Right ventricle myocardium superior (tissue), 1 donor: ENCODE measurements around the gene SAFB. TPM values are rescaled to one million over a fixed set of nuclear protein-coding genes. Genes with fewer than 3 reads are reported as not detected.
"Not testable (repeated sequence)": the region's sequence is repeated elsewhere in the genome, so short reads cannot be mapped to it uniquely, and the experiment has no call there.

ENCODE experiments used
- ATAC-seq: fragments of 200-7000 bp; cut with Tn5 transposase; one replicate; pipeline ENCODE4 v1.9.1; 2020; ENCODE audit warnings: mild to moderate bottlenecking; ENCODE audit not compliant: poor library complexity
- DNase-seq: peaks from one replicate; pipeline ENCODE4 v3.0.0-alpha.2; 2020
- intact Hi-C: fragments of 100-400 bp; cut with DNase I; formaldehyde crosslinking; loops from one replicate; pipeline ENCODE4 v1.11.2; 2022
- total RNA-seq: library from RNA; stranded (reverse); fragmentation: NEBNext Ultra II Directional; extraction: Animal tissue kit (Norgen Biotek cat#: 25700); gene quantifications from one replicate; pipeline ENCODE4 v1.2.1, GENCODE V29; 2021
- donor health status: DM: no; HTN: yes; CAD: no; lungs with severe emphysema.

Gene SAFB
- total RNA-seq, 1 donor from 2014 or later, result 61.9 TPM

GRCh38 chr19:5690955-5691821 is 68.3 kb downstream of the SAFB start:
- ATAC-seq (peak; percentile 27), DNase-seq (peak; percentile 86)
- intact Hi-C loops, result no loop called here

GRCh38 chr19:5691822-5692722 is 69.2 kb downstream of the SAFB start:
- intact Hi-C loops, result no loop called here
- DNase-seq, result no peak

GRCh38 chr19:5692723-5693194 is 69.9 kb downstream of the SAFB start:
- intact Hi-C loops, result no loop called here
- ATAC-seq, result no peak
- DNase-seq, result no peak

More at GRCh38 chr19:5691822-5692722, 69.2 kb downstream of the SAFB start:
- no peak for ATAC-seq

GRCh38 chr19:5693195-5694166 is 70.6 kb downstream of the SAFB start:
- DNase-seq (no peak), ATAC-seq (no peak)
- intact Hi-C loops, result no loop called here

GRCh38 chr19:5694167-5694955 is 71.5 kb downstream of the SAFB start:
- intact Hi-C loops, result no loop called here
- ATAC-seq (no peak), DNase-seq (no peak)

- intact Hi-C loops, result no loop called here
- ATAC-seq (no peak), DNase-seq (no peak)
Observed at GRCh38 chr19:5694956-5695648, 72.2 kb downstream of the SAFB start.

GRCh38 chr19:5695649-5696195 is 72.8 kb downstream of the SAFB start:
- DNase-seq, result no peak
- intact Hi-C loops, result no loop called here
- no peak for ATAC-seq

- intact Hi-C loops, result no loop called here
- DNase-seq (no peak), ATAC-seq (no peak)
Observed at GRCh38 chr19:5696196-5697021, 73.5 kb downstream of the SAFB start.

- DNase-seq (no peak), ATAC-seq (no peak)
- intact Hi-C loops, result no loop called here
Observed at GRCh38 chr19:5697022-5697889, 74.4 kb downstream of the SAFB start.

GRCh38 chr19:5697890-5698634 is 75.2 kb downstream of the SAFB start:
- ATAC-seq, result no peak
- intact Hi-C loops, result no loop called here
- no peak for DNase-seq

GRCh38 chr19:5698635-5699422 is 75.9 kb downstream of the SAFB start:
- DNase-seq, result no peak
- intact Hi-C loops, result no loop called here
- no peak for ATAC-seq

GRCh38 chr19:5700455-5701092 is 77.7 kb downstream of the SAFB start:
- intact Hi-C loops, result no loop called here
- no peak for ATAC-seq
- no peak for DNase-seq

- DNase-seq, ATAC-seq, intact Hi-C loops: not testable (repeated sequence)
Observed at GRCh38 chr19:5702053-5702410, 79.1 kb downstream of the SAFB start.
